H1 (cell line): Measurements from ENCODE around the gene MCF2L2.
A peak's percentile ranks its signal among the peaks of the same experiment; 100 is the strongest.

Experiments used
- SIN3A ChIP-seq, 2 experiments: IDR thresholded peaks in 1 of 2; conservative IDR thresholded peaks in 1 of 2; 2 replicates each; pipeline ENCODE4 v1.6.1; 2011 to 2012; ENCODE audit warnings: low read length in 2 of 2, improper control_type of control experiment in 1 of 2, low read depth in 1 of 2, mild to moderate bottlenecking in 1 of 2
- TF ChIP-seq, protein P1 (sequence below), 3 experiments: IDR thresholded peaks; 1 replicate in 2 of 3; 2 replicates in 1 of 3; pipeline versions ENCODE4 v1.5.1 to v1.6.1; 2011; ENCODE audit warnings: low read length in 3 of 3, mild to moderate bottlenecking in 3 of 3, inconsistent platforms in 2 of 3, low read depth in 1 of 3, moderate library complexity in 1 of 3; ENCODE audit not compliant: insufficient read depth in 1 of 3; ENCODE audit errors: control extremely low read depth in 1 of 3

DNA sequence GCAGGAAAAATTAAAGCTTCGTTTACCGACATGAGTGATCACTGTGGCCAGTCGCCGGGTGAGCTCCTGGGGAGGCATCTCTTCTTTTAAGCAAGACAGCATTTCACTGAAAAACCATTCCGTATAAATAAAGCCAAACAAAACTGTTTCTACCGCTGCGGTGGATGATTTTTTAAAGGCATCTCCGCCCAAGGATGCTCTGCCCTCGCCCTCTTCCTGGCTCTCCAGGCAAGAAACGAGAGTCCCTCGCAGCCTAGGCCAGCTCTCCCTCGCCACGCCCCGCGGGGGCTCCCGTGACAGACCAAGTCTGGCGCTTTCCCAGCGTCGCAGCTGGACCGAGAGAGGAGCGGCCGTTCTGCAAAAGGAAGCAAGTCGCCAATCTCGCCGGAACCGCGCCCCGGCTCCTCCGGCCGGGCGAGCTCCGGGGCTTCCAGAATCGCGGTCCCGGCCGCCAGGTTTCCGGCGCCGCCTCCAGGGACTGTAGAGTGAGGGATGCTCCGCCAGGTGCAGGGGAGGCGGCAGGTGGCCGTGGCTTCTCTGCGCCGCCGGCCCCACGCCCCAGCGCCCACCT, 458 bp downstream of the MCF2L2 start:
- TF ChIP-seq, protein P1, sequence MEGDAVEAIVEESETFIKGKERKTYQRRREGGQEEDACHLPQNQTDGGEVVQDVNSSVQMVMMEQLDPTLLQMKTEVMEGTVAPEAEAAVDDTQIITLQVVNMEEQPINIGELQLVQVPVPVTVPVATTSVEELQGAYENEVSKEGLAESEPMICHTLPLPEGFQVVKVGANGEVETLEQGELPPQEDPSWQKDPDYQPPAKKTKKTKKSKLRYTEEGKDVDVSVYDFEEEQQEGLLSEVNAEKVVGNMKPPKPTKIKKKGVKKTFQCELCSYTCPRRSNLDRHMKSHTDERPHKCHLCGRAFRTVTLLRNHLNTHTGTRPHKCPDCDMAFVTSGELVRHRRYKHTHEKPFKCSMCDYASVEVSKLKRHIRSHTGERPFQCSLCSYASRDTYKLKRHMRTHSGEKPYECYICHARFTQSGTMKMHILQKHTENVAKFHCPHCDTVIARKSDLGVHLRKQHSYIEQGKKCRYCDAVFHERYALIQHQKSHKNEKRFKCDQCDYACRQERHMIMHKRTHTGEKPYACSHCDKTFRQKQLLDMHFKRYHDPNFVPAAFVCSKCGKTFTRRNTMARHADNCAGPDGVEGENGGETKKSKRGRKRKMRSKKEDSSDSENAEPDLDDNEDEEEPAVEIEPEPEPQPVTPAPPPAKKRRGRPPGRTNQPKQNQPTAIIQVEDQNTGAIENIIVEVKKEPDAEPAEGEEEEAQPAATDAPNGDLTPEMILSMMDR (IDR thresholded peaks at IDR 0.05; ENCODE audit: control extremely low read depth in 1 of 3, insufficient read depth in 1 of 3, low read depth in 1 of 3, low read length in 3 of 3), result no peak
- peak in 1 of 2 experiments; percentile 16; a peak in 1 of 4 replicates for TF ChIP-seq SIN3A (conservative IDR thresholded peaks at IDR 0.05 in 1 of 2, IDR thresholded peaks at IDR 0.05 in 1 of 2; ENCODE audit: low read depth in 1 of 2, low read length in 2 of 2)
